HG02885 (cell line): ENCODE data around the gene ZBTB7C.
A peak's percentile ranks its signal among the peaks of the same experiment; 100 is the strongest.

Source experiments
- ATAC-seq: cut with Tn5 transposase; IDR thresholded peaks from one replicate; pipeline ENCODE4 v1.9.1; 2021; ENCODE audit warnings: mild to moderate bottlenecking; ENCODE audit not compliant: unreplicated experiment, poor library complexity

Gene ZBTB7C

DNA sequence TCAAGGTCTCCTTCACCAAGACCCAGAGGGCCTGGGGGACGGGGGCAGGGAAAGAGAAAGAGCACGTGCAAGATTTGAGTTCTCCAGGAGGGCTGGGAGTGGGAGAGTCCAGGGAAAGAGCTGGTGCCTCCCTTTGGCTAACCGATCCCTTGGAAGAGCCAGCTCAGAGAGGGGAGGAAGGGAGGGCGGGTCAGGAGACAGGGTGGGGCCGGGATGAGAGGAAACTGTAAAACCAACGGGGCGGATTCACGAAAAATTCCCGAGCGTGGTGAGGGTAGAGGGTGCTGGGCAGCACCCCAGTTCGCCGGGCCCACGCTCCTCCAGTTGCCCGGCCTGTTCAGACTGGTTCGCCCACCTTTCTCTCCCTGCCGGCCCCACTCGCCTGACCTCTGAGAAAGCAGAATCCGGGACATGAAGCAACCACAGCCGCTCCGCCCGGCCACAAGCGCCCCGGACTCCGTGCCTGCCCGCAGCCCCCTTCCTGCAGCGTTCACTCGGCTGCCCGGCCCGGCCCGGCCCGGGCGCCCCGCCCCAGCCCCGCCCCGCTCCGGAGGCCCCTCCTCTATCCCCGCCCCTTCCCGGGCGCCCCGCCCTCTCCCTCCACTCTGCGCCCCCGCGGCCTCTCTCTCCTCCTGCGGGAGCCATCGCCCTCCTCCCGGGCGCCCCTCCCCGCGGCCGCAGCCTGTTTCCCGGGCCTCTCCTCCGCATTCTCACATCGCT, 247.8 kb downstream of the ZBTB7C start:
- peak; percentile 88 for ATAC-seq

DNA sequence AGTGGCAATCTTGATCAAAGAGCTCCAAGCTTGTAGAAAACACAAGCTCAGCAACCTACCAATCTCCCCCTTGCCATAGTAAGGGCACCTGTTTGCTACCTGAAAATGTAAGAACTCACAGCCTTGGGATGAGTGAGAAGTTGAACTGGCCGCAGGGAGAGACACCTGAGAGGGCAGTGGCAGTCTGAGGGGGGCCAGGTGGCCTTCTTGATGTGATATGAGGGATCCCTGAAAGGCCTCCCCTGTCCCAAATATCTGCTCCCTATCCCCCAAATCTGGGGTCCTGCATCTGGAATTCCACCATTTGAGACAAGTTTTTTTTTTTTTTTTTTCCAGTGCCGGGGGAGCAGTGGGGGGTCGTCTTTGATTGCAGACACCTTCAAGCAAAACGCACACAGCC, 248.6 kb downstream of the ZBTB7C start:
- no peak for ATAC-seq

DNA sequence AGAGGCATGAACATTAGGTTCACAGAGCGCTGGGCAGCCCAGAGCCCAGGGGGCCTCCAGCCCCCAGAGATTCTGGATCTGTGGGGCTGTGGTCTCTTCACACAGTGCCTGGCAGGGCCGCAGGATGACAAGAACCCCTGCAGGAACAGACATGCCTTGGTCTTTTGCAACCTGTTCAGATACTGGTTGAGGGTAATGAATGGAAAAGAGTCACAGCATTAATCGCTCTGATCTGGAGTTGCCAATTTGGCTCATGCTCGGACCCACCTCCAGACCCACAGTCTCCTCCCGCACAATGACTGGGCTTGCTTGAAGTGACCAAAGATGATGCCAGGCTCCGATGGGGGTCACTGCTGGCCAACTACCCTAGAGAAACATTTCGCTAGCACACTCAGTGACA, 249.4 kb downstream of the ZBTB7C start:
- no peak for ATAC-seq

DNA sequence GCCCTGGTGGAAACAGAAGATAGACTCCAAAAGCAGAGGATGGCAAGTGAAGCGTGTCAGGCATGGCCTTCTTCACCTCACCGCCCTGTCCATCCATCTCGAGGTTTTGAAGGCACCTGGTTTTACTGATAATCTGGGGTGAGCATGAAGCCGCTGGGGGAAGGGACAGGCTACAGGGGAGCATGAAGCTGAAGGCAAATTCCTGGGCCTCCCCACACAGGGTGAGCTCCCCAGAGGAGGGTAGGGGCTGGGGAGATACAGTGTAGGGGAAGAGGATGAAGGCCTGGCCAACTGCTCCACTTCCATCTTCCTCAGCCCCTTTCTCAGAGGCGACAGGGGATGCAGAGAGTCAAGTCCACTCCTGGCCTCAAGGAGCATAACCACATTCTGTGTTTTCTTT, 250.5 kb downstream of the ZBTB7C start:
- ATAC-seq: no peak

DNA sequence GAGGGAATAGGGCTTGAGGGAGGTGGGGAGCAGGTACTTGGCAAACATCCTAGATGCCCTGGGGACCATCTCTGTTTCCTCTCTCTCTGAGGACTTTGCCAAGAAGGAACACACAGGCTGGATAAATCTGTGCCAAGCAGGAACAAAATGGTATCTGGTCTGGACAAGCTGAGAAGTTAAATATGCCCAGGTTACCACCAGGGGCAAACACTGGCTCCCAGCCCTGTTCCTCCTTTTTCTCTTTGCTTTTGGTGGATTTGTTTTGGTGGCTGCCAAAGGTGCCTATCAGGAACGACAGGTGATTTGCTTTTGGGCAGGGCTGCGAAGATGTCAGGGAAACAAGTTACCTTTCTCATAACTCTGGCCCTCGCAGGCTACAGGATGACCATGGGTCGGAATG, 251.2 kb downstream of the ZBTB7C start:
- no peak for ATAC-seq

DNA sequence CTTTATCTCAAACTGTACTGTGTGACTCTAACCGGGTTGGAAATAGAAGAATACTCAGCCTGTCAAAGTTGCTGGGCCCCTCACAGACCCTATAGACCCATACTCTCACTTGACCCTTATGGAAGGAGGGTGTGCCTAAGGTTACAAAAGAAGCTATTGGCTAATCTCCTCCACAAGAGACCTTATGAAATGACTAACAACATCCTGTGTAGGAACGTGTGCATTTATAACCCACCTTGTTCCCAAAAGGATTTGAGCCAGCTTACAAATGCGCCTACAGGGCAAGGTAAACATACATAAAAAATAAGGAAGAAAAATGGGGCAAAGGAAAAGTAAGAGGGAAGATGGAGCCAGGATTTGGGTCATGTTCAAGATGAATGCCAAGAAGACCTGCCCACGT, 253.3 kb downstream of the ZBTB7C start:
- ATAC-seq: no peak

DNA sequence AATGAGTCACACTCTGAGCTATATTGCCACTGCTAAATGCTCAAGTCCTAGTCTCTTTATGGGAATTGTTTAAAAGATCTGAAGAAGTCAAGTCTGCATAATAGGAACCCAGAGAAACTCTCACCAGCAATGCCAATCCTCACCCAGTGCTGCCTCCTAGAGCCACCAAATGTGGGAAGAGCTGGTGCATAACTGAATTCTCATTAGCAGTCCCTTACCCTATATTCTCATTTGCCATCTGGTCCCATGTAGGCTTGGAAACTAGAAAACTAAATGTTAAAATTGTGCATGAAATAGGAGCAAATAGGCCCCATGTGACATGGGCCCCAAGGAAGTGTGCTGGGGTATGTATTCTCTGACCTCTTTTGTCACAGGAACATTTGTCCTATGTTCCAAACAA, 254.4 kb downstream of the ZBTB7C start:
- no peak for ATAC-seq

DNA sequence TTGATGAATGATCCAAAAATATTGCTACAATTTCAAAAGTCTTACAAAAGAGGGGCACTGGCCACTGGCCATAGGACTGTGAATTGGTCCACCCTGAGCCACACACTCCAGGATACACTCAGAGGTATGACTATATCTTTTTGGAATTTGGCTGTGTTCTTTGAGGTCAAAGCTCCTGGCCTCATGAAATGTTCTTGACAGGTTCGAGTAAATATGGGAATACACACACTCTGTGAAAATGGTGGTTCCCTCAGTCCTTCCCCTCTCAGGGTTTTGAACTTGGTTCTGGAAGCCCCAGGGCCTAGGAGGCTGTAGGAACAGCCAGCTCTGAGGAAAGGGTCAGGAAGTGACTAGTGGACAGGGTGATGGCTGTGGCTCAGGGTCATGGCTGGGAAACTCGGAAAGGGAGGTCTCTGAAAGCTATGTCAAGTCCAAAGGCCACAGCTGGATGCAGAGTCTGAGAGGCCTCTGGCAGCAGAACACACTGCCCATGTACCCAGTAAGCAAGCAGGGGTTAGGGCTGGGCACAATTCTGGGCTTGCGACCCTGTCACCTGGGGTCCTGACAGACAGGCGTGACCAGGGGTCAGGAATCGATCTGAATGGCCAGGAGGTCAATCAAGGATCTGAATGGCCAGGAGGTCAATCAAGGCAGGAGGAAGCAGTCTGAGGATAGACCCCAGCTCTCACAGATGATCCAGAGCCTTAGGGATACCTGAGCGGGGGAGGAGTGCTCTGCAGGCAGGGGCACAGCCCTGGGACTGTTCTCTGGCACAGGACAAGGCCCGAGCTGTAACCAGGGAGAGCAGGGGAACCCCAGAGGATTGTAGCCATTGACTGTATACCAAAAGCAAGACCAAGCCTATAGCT, 255.3 kb downstream of the ZBTB7C start:
- no peak for ATAC-seq

DNA sequence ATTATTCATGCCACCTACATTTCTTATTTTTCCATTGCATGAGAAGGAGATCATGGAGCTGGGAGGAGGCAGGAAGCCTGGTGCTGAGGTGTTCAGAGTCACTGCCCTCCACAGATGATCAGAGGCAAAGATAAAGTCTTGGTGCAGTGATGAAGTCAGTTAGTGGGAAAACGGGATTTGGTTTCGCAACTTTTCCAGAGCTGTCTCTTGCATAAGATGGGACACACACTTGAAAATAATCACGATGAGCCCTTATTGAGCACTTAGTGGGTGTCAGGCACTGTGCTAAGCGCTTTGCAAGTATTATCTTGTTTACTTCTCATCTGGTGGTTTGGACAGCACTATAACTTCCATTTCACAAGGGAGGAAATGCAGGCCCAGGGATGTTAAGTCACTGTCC, 256.6 kb downstream of the ZBTB7C start:
- no peak for ATAC-seq

DNA sequence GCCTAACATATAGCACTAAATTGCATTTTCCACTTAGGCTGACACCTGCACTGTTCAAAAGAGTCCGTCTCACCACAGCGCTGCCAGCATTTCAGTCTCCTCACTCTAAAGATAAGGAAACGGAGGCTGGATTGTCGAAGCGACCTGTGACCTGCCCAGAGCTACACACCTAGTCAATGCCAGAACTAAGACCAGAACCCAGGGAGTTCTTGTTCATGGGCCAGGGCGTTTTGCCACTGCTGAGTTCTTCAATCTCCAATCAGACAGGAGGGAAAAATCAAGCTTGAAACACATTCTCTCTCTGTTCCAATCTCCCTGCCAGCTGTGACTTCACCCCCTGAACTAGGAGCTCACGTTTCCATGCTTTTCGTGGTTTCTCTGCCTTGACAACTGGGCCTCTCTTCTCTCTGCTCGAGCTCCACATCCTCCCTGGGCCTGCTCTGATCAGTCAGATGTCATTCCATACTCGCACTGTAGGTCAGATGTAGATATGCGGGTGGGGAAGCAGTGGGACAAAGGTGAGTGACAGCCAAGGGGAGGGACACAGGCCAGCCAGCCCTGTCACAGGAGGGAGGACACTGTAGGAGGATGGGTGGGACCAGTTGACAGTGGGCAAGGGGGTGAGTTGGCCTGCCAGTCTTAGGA, 257.6 kb downstream of the ZBTB7C start:
- ATAC-seq: no peak

DNA sequence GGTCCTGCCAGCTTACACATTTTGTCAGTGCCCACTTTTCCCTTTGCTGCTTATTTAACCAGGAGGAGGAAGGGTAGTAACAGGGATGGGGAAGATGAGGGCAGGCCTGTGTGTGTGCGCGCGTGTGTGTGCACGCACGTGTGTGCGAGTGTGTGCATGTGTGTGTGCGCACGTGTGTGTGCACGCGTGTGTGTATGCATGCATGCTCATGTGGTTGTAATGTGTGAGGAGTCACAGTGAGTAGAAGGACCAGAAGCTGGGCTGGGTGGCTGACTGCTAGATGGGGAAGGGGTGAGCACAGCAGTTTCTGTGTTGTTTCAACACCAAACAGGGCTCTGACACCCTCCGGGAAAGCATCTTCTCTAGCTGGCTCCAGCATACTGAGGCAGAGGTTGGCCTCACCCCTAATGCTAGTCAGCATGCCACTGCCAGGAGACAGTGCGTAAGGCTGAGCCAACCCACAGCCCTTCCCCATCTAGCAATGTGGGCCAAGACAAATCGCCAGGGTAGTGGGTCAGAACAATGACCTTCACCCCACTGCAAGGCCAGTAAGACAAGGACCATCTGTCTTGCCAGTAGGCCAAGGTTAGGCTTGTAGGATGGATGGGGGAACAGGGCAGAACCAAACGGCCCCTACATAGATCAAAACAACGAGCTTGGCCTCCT, 260.0 kb downstream of the ZBTB7C start:
- no peak for ATAC-seq

DNA sequence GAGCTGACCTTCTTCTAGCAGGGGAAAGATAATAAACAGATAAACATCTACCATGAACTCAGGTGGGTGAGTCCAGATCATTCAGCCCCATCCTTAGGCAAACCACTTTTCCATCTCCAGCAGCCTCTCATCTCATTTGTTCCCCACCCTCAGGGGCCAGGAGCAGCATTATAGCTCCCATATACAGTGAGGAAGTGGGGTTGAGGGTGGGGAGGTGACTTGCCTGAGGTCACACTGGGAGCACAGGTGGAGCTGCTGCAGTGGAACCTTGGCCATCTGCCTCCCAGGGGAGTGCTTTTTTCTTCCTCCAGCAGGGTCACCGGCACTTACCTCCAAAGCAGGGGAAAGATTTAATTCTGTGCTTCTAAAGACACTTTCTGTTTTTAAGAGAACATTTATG, 266.2 kb downstream of the ZBTB7C start:
- ATAC-seq: no peak

DNA sequence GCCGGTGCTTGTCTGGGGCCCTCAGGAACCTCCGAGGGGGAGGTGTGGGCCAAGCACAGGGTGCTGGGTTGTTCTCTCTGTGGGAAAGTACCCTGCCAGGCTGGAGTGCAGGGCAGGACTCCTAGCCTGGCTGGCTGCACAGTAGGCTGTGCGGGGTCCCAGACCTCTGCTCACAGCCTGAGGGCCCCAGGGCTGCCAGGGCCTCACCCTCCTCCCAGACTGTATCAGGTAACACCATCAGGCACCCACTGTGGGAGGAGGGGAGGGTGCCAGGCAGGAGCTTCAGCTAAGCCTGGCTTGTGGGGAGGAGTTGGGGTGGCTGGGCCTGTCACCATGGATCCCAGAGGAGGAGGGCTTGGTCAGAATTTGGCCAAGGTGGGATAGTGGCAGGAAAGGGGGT, 266.8 kb downstream of the ZBTB7C start:
- no peak for ATAC-seq

DNA sequence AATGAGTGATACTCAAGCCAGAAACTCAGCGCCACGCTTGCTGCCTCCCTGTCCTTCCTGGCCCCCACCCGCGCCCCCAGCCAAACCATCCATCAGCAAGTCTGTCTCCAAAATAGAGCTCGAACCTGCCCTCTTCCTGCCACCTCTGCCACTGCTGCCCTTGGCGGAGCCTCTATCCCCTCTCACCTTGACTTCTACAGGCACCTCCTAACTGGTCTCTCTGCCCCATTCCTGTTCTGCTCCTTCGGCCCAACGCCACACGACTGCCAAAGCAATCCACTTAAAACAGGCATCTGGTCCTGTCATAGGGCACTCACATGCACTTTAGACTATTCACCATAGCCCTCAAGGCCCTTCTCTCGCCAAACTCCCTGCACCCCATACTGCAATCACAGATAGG, 268.5 kb downstream of the ZBTB7C start:
- no peak for ATAC-seq

DNA sequence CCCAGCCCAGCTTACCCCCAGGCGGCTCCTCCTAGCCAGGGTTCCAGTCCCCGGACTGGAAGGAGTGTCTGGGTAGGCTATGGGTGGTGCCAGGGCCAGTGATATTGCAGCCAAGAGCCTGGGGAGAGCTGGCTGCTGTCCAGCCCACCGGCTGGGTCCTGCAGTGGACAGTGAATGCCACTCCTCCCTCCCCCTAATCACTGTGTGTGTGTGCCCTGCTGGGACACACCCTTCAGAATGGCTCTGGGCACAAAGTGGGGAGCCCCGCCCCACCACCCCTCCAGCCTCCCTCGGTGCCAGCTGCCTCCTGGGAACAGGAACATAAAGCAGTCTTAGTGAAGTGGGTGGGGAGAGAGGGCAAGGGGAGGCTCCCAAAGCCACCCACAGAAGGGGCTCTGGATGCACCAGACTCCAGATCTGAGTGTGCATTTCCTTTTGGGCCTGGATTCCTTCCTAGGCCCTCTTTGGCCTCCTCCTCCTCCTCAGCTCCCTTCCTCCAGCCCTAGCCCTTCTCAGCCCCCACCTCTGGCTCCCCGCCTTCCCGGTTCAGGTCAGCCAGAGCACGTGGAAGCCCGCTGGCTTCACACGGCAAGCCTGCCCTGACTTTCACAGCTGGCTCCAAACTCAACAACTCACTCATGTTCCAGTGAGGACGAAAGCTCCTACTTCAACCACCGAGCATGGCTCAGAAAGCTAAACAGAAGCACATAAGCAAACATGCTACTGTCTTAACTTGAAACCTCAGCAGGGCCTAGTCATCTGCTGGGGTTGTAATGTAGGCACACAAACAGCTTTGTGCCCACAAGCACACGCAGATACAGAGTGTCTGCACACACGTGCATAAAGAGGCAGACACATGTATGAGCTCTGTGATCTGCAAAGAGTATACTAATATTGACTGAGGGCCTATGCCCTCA, 269.5 kb downstream of the ZBTB7C start:
- ATAC-seq: no peak

DNA sequence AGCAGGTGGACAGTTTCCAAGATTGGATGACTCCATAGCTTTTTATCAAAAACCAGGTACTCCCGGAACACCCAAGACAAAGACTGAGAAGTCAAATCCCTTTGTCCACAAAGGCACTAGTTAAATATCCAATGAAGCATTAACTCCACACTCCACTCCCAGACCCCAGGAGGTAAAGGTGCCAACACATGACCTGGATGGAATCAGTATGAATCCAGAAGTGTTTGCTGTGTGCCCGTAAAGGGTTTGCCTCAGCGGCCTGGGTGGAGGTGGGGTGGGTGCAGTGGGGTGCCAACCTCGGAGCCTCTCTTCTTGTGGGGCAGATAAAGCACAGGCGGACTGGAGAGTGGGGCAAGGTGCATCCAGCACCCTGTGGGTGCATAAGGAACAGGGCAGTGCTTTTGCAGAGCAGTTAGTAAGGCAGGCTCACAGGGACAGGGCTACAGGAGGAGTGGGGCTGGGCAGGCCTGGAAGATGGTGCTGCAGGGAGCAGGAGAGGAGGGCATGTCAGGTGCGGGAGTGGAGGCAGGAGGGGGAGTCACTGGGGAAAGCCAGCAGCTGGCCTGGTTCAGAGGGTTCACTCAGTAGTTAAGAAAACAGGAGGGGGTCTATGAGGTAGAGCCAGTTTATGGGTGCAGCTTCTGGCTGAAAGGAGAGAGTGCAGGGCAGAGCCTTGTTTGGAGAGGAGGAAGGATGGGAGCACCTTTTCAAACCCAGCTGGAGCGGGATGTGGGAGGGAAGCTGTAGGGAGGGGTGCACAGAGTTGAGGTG, 270.3 kb downstream of the ZBTB7C start:
- ATAC-seq: no peak

DNA sequence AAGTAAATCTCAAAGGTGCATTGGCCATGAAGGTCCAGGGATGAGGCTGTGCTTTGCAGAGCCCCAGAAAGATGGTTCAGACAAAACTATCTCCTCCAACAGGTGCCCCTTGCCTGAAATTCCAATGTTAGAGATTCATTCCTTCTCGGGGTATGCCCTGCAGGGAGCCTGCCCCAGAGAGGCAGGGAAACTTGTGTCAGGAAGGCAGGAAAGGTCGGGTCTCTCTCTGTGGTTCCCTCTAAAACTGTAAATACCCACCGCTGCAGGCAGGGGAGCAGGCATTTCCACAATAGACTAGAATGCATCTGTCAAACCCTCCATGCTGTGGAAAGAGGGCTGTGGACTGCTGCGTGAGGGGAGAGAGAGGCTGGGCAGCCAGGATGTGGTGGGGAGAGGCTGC, 271.0 kb downstream of the ZBTB7C start:
- no peak for ATAC-seq

DNA sequence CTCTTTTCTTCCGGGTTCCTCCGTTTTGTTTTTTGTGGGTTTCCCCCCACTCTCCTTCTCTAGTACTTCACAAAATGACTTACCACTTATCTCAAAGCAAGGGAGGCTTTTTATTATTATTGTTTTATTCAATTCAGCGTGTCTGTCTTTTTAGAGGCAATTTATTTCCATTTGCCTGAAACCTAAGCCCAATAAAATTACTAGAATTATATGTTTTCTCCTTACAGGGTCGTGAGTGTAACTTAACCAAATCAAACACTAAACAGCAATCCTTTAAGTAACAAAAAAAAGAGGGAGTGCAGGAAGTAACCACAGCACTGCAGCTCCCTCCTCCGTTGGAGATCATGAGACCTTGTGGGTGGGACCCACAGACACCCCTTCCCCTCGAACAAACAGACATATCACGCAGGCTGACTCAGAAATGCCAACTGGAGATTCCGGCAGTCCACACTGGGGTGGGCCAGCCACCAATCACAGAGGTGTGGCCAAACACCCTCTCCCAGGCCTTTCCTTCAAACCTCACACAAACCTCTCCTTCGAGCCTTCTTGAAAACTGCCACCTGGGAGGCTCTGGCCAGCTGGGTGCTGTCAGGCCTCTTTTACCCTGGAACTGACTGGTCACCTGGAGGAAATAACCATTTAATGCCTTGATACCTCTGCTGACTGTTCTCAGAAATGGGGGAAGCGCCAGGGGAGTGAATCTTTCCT, 271.7 kb downstream of the ZBTB7C start:
- ATAC-seq: no peak
